ENCODE results near the gene ANKS6.

Gene ANKS6

DNA sequence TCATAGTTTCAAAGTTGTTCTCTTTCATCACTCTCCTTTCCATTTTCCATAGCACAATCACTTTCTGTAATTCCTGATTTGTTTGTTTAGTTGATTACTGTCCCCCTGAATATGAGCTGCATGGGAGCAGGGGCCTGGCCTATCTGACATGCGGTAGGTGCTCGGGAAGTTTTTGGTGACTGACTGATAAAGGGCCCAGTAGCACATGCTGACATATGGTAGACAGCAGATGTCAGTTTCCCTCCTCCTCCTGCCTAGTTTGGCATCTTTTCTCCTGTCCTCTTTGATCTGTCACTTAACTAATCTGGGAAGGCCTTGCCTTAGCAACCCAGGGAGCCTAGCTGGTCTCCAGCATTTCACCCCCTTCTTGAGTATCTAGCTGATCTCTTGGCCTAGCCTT, 25.5 kb upstream of the ANKS6 start:
- DNase-seq (ENCODE audit: extremely low spot score): no peak
- ChIA-PET POLR2A (no interaction called here), CTCF (no interaction called here)
- TF ChIP-seq CTCF (IDR thresholded peaks at IDR 0.05; ENCODE audit: control extremely low read depth, extremely low read depth, low read depth, missing control alignments): no peak

DNA sequence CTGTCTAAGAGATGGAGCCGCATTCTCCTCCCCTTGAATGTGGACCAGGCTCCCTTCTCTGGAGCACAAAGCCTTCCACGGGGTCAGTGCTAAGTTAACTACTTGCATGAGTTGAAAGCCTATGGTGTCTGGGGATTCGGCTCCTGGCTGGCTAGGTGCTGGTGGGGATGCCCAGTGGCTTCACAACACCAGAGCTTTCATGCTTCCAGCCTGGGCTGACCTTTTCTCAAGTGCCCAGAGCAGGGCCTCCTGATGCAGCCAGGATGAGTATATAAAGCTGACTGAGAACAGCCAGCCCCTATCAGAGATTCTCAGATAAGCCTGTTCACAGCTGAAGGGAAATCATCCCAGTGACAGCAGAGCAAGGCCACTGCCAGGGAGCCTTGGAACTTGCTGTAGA, 22.9 kb upstream of the ANKS6 start:
- TF ChIP-seq CTCF (IDR thresholded peaks at IDR 0.05; ENCODE audit: control extremely low read depth, extremely low read depth, low read depth, missing control alignments): no peak
- POLR2A ChIA-PET: no interaction called here
- CTCF ChIA-PET: no interaction called here
- DNase-seq (ENCODE audit: extremely low spot score): no peak

- no peak for TF ChIP-seq CTCF (IDR thresholded peaks at IDR 0.05; ENCODE audit: control extremely low read depth, extremely low read depth, low read depth, missing control alignments)
- ChIA-PET CTCF (no interaction called here), POLR2A (no interaction called here)
- DNase-seq (ENCODE audit: extremely low spot score): no peak
Observed at GRCh38 chr9:98818764-98819163, 22.4 kb upstream of the ANKS6 start.

GRCh38 chr9:98815391-98815951, 19.1 kb upstream of the ANKS6 start:
- ChIA-PET CTCF (interaction anchor here (1.0 kb wide), 1 partner anchor 10 kb away, joined by 4 read pairs; no protein-coding TSS in a partner anchor), POLR2A (no interaction called here)
- TF ChIP-seq CTCF (IDR thresholded peaks at IDR 0.05; ENCODE audit: control extremely low read depth, extremely low read depth, low read depth, missing control alignments): no peak
- DNase-seq (ENCODE audit: extremely low spot score): no peak

GRCh38 chr9:98811051-98811650, 14.8 kb upstream of the ANKS6 start:
- ChIA-PET CTCF (no interaction called here), POLR2A (no interaction called here)
- no peak for TF ChIP-seq CTCF (IDR thresholded peaks at IDR 0.05; ENCODE audit: control extremely low read depth, extremely low read depth, low read depth, missing control alignments)
- no peak for DNase-seq (ENCODE audit: extremely low spot score)

DNA sequence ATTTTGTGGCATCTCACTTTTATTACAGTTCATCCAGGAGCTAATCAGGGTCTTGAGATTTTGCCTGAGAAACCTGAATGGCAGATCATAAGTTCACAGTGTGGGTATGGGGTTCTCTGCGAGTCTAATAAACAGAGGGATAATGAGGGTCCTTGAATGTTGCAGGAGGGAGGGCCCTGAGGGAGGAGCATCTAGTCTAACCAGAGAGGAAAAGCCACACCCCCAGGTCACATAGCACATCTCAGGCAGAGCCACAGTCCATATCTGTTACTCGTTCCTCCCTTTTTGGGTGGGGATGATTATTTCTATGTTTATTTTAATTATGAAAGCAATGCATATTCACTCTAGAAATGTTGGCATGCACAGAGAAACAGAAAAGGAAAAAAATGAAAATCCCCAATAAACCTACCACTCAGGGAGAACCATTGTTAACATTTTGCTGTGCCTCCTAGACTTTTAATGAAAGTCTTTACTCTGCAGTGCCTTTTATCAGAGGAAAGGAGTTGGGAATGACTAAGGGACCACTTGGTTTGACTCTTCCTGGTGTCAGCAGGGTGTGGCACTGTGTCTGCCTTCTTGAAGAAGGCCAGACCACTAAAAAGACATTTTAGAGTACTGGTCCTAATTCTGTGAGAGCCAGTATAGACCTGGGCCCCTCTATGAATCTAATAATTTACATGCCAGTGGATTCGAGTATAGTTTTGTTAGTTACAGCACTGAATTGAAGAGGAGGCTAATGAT, 13.9 kb upstream of the ANKS6 start:
- no peak for TF ChIP-seq CTCF (IDR thresholded peaks at IDR 0.05; ENCODE audit: control extremely low read depth, extremely low read depth, low read depth, missing control alignments)
- DNase-seq (ENCODE audit: extremely low spot score): no peak
- POLR2A ChIA-PET: no interaction called here
- CTCF ChIA-PET: no interaction called here

All from GM10248 (cell line).